ENCODE data around the gene GNAQ. TPM values are rescaled to one million over a fixed set of nuclear protein-coding genes. Genes with fewer than 3 reads are reported as not detected.

The GNAQ gene
- polyA plus RNA-seq, 1 of the 3 experiments (the other 2 are of a cell fraction) = 20.9 TPM

GRCh38 chr9:77731930-77732329, 299.7 kb downstream of the GNAQ start:
- Histone ChIP-seq H3K9ac (no peak overlapping the region), H3K4me1 (ENCODE audit: control insufficient read depth in 1 of 2, insufficient read depth in 2 of 2, low read depth in 1 of 2, low read length in 1 of 2) (peaks cover 14 to 40% of the 10 kb centered on the region in 2 experiments; a peak in 3 of 4 replicates), H3K4me2 (no peak overlapping the region), H3K79me2 (ENCODE audit: insufficient read depth) (peaks cover 11% of the 10 kb centered on the region), H3K27ac (ENCODE audit: low read depth in 2 of 2, low read length in 1 of 2) (peak overlapping the region in 1 of 2 experiments; percentile 81; a peak in 2 of 4 replicates), H3K9me3 (no peaks in the 10 kb centered on the region), H2AFZ (ENCODE audit: low read depth) (no peak overlapping the region), H3K4me3 (ENCODE audit: low read depth in 2 of 2, low read length in 1 of 2) (no peak overlapping the region), H4K20me1 (ENCODE audit: insufficient read depth) (no peaks in the 10 kb centered on the region), H3K36me3 (replicated peaks in 1 of 2; ENCODE audit: control insufficient read depth in 1 of 2, insufficient read depth in 2 of 2, low read length in 1 of 2) (peaks cover 13 to 22% of the 10 kb centered on the region in 2 experiments), H3K27me3 (ENCODE audit: insufficient read depth) (no peaks in the 10 kb centered on the region), H3K9me2 (no peaks in the 10 kb centered on the region), H3F3A (replicated peaks; ENCODE audit: insufficient read depth) (peaks cover 12% of the 10 kb centered on the region)
- peak; percentile 21 for DNase-seq
- ChIA-PET CTCF (interaction anchor here (0.6 to 1.3 kb wide), 3 partner anchors 19 to 298 kb away, joined by 3 to 5 read pairs (median 3); no protein-coding TSS in a partner anchor), POLR2A (interaction anchor here (0.7 to 1.3 kb wide), 3 partner anchors 19 to 272 kb away, joined by 3 to 4 read pairs (median 3); no protein-coding TSS in a partner anchor)
- 24% methylated on average over 8 of the region's 8 CpGs for WGBS (ENCODE audit: low lambda C conversion rate)
- TF ChIP-seq JUND (IDR thresholded peaks at IDR 0.05) (peak; percentile 35; the same call in 1 of the 2 replicates), NRF1 (IDR thresholded peaks at IDR 0.05; ENCODE audit: low read depth, low read length) (no peak), TEAD4 (IDR thresholded peaks at IDR 0.05; ENCODE audit: borderline replicate concordance, insufficient read depth) (no peak), GABPA (IDR thresholded peaks at IDR 0.05; ENCODE audit: low read depth) (no peak), MXI1 (IDR thresholded peaks at IDR 0.05; ENCODE audit: low read depth, low read length) (peak; percentile 56; the same call in 1 of the 2 replicates), MEF2A (IDR thresholded peaks at IDR 0.05; ENCODE audit: borderline replicate concordance, low read depth) (no peak), PBX3 (IDR thresholded peaks at IDR 0.05) (no peak), TAF1 (IDR thresholded peaks at IDR 0.05; ENCODE audit: borderline replicate concordance, low read depth, low read length) (no peak), ELF1 (IDR thresholded peaks at IDR 0.05) (no peak), FOSL2 (IDR thresholded peaks at IDR 0.05; ENCODE audit: borderline replicate concordance, low read depth) (peak; percentile 45; the same call in 1 of the 2 replicates), EP300 (IDR thresholded peaks at IDR 0.05; ENCODE audit: borderline replicate concordance in 1 of 2, low read depth in 1 of 2, low read length in 1 of 2) (peak in 1 of 2 experiments; percentile 66; a peak in 2 of 4 replicates), FOXM1 (IDR thresholded peaks at IDR 0.05; ENCODE audit: low read depth) (no peak), CHD2 (IDR thresholded peaks at IDR 0.05; ENCODE audit: low read length, partially characterized antibody) (no peak), RCOR1 (IDR thresholded peaks at IDR 0.05; ENCODE audit: low read length) (0 out of 2 replicates have a peak, but pooled peaks have one; percentile 35), GATA2 (CRISPR knock-in tag; IDR thresholded peaks at IDR 0.05) (no peak; the same call in none of the 2 replicates), MAX (IDR thresholded peaks at IDR 0.05; ENCODE audit: low read depth) (no peak), FOXJ3 (CRISPR knock-in tag; IDR thresholded peaks at IDR 0.05) (peak; percentile 53; the same call in 1 of the 2 replicates), POLR2AphosphoS5 (IDR thresholded peaks at IDR 0.05; ENCODE audit: low read depth, low read length) (no peak), RAD21 (IDR thresholded peaks at IDR 0.05; ENCODE audit: low read length) (no peak), CTCF (IDR thresholded peaks at IDR 0.05) (no peak), SMC3 (IDR thresholded peaks at IDR 0.05; ENCODE audit: low read depth, low read length) (no peak), IRF3 (IDR thresholded peaks at IDR 0.05; ENCODE audit: low read depth, low read length) (no peak), RXRA (IDR thresholded peaks at IDR 0.05; ENCODE audit: borderline replicate concordance, low read depth) (no peak), EZH2phosphoT487 (IDR thresholded peaks at IDR 0.05; ENCODE audit: borderline replicate concordance, low read depth) (no peak), RFX5 (IDR thresholded peaks at IDR 0.05; ENCODE audit: low read length) (no peak), ZBTB33 (IDR thresholded peaks at IDR 0.05; ENCODE audit: borderline replicate concordance, low read depth) (no peak), NFIC (IDR thresholded peaks at IDR 0.05; ENCODE audit: borderline replicate concordance) (no peak), USF2 (IDR thresholded peaks at IDR 0.05; ENCODE audit: borderline replicate concordance, low read depth, low read length) (no peak)

All from SK-N-SH (cell line).